GM12891 (cell line): ENCODE results near the gene TMEM240.

Source experiments
- DNase-seq: peaks from one replicate; pipeline ENCODE4 v3.0.0; 2011; ENCODE audit warnings: low spot score; ENCODE audit not compliant: insufficient read length
- FAIRE-seq: peaks from 2 replicates; lab custom pipeline; 2011; peaks lifted over from hg19 to GRCh38; lab: Jason Lieb, UNC
- PAX5 ChIP-seq: IDR thresholded peaks from 2 replicates; pipeline ENCODE4 v1.6.1; 2011; ENCODE audit warnings: low read length, moderate library complexity, mild to moderate bottlenecking; ENCODE audit not compliant: insufficient read depth, severe bottlenecking
- POLR2A ChIP-seq: IDR thresholded peaks from 2 replicates; pipeline ENCODE4 v1.6.1; 2011; ENCODE audit warnings: low read depth, low read length, control low read depth
- POLR2AphosphoS5 ChIP-seq: IDR thresholded peaks from 2 replicates; pipeline ENCODE4 v1.6.1; 2011; ENCODE audit warnings: low read depth, low read length, control low read depth
- POU2F2 ChIP-seq: IDR thresholded peaks from 2 replicates; pipeline ENCODE4 v1.6.1; 2011; ENCODE audit warnings: low read depth, mild to moderate bottlenecking, control low read depth, low read length, moderate library complexity
- SPI1 ChIP-seq: IDR thresholded peaks from 2 replicates; pipeline ENCODE4 v1.6.1; 2011; ENCODE audit warnings: low read depth, low read length, control low read depth
- TAF1 ChIP-seq: IDR thresholded peaks from 2 replicates; pipeline ENCODE4 v1.6.1; 2011; ENCODE audit warnings: low read depth, low read length, control low read depth

The TMEM240 gene

GRCh38 chr1:1542766-1543705, 2.6 kb upstream of the TMEM240 start:
- DNase-seq (no peak), FAIRE-seq (peak; percentile 5)
- TF ChIP-seq POU2F2 (no peak), POLR2A (no peak), POLR2AphosphoS5 (no peak), SPI1 (no peak), TAF1 (no peak), PAX5 (no peak)

- TF ChIP-seq SPI1 (no peak), POLR2AphosphoS5 (no peak), PAX5 (no peak), TAF1 (no peak), POLR2A (no peak), POU2F2 (no peak)
- FAIRE-seq (no peak), DNase-seq (no peak)
Measured at GRCh38 chr1:1541956-1542765, 1.7 kb upstream of the TMEM240 start.

- TF ChIP-seq TAF1: no peak
- TF ChIP-seq SPI1: no peak
- TF ChIP-seq POLR2A: no peak
- no peak for TF ChIP-seq POLR2AphosphoS5
- no peak for FAIRE-seq
- no peak for DNase-seq
Measured at GRCh38 chr1:1540818-1541628, 599 bp upstream of the TMEM240 start.

DNA sequence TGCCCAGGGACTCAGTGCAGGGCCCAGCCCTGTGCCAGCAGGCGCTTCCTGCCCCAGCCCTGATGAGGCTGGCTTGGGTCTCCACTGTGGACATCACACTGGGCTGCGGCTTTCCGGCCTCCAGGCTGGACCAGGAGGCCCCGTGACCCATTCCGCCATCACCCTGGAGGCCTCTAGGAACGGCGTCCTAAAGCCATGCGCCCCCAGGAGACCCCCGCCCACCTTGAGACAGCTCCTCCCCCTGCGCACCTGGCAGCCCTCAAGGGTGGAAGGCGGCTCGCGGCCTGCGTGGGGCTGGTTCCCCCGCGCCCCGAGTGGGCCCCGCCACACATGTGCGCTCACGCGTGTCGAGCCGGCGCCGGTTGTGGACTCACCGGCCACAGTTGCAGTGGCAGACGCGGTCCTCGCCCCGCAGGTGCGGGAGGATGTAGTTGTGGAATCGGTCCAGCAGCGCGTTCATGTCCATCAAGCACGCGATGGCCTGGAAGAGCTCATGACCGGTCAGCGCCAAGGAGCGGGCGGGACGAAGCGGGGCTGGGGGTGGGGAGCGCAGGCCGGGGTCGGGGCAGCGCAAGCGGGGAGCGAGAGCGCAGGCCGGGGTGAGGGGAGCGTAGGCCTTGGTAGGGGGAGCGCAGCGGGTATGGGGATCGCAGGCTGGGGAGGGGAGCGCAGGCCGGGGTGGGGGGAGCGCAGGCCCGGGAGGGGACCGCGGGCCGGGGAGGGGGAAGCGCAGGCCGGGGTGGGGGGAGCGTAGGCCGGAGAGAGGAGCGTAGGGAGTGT, 924 bp downstream of the TMEM240 start:
- no peak for TF ChIP-seq POLR2A
- no peak for TF ChIP-seq POU2F2
- peak; percentile 12 for TF ChIP-seq PAX5
- TF ChIP-seq POLR2AphosphoS5: no peak
- no peak for TF ChIP-seq SPI1
- no peak for TF ChIP-seq TAF1
- FAIRE-seq (no peak), DNase-seq (no peak)

- FAIRE-seq: no peak
- TF ChIP-seq POU2F2: no peak
- no peak for DNase-seq
Measured at GRCh38 chr1:1538989-1539309, 1.5 kb downstream of the TMEM240 start.

DNA sequence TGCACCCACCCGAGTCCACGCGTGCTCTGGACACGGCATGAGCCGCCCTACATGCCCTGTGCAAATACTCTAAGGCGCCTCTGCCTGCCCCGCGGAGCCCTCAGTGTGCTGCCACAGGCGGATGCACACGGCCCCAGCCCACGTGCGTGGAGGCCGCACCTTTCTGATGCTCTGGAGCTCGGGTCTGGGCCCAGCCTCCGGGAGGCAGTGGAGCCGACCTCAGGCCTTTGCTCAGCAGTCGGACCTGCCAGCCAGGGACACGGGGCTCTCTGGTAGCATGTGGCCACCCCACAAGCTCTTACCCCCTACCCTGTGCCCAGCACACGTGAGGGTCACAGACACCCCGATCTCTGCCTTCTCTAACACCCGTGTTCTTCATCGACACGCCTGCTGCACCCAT, 2.1 kb downstream of the TMEM240 start:
- FAIRE-seq: no peak
- no peak for TF ChIP-seq POU2F2
- TF ChIP-seq TAF1: no peak
- no peak for TF ChIP-seq SPI1
- DNase-seq: no peak

- FAIRE-seq (peak; percentile 28), DNase-seq (no peak)
- TF ChIP-seq POU2F2 (no peak), POLR2A (no peak), PAX5 (no peak), POLR2AphosphoS5 (no peak), TAF1 (no peak), SPI1 (no peak)
Measured at GRCh38 chr1:1537626-1538250, 2.7 kb downstream of the TMEM240 start.

DNA sequence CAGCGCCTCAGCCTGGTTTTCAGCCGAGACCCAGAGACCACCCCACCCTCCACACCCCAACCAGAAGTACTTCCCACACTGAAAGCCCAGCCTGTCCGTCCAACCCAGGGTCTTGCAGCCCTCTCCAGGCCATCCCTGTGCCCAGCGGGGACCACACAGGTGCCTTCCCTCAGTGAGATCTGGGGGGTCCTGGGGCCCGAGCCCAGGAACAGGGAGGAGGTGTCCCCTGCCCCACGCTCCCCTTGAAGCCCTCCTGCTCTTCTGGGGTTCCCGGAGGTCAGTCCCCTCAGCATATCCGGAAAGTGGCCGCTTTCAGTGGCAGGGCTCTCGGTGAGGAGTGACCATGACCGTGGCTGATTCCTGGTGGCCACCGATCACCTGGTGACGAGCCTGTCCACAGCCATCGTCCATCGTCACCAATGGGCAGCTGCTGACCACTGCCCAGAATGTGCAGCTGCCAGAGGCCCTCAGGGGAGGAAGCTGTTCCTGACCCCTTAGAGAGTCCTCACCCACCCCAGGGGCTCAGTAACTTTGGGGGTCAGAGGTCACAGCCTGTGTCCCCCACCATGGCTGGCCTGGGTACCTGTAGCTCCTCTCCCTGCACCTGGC, 3.4 kb downstream of the TMEM240 start:
- no peak for FAIRE-seq
- TF ChIP-seq POU2F2: no peak
- no peak for TF ChIP-seq SPI1
- no peak for TF ChIP-seq POLR2AphosphoS5
- TF ChIP-seq TAF1: no peak
- TF ChIP-seq PAX5: no peak
- TF ChIP-seq POLR2A: no peak

More for the DNA sequence above, 3.4 kb downstream of the TMEM240 start:
- DNase-seq: no peak
